GM18502 (cell line): ENCODE measurements around the gene PRLHR.
"Not testable (repeated sequence)": the region's sequence is repeated elsewhere in the genome, so short reads cannot be mapped to it uniquely, and the experiment has no call there.

Experiments used
- ATAC-seq: cut with Tn5 transposase; IDR thresholded peaks from one replicate; pipeline ENCODE4 v1.9.1; 2021; ENCODE audit warnings: mild to moderate bottlenecking; ENCODE audit not compliant: unreplicated experiment, poor library complexity

PRLHR gene

DNA sequence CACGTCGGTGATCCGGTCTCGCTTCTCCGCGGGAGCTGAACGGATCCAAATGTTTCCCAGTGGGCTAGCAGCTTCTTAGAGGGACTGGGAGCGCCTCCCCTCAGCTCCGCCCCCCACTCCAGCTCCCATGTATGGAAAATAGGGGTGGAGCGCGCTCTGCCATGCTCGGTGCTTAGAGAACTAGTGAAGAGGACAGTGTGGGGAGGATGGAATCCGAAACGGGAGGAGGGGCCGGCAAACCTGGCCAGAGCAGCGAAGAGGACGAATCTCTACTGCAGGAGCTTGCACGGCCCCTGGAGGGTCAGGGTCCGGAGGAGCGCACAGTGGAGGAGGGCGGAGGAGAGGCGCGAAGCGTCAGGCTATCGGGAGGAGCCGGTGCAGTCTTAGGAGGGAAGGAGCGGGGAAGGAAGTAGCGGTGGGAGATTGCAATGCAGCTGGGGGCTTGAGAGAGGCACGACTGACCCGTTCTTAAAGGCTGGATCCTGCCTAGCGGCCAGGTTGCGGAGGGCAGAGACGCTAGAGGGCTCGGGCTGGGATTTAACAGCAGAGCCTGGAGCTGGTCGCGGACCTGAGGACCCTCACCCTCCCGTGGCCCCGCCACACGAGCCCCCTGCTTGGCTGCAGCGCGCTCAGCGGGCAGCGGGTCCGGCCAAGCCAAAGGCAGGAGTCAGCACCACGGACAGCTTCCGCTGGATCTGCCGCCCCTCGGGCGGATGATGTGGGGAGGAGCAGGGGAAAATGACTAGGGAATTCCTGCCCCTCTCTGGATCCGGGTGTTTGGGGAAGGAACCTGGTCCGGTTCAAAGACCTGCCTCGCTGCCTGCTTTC, at the start of gene PRLHR:
PRLHR (minus strand) TSS at position 51 of the 828 bp plus-strand sequence. CDS start 404 bp downstream, outside the sequence.
- no peak for ATAC-seq

DNA sequence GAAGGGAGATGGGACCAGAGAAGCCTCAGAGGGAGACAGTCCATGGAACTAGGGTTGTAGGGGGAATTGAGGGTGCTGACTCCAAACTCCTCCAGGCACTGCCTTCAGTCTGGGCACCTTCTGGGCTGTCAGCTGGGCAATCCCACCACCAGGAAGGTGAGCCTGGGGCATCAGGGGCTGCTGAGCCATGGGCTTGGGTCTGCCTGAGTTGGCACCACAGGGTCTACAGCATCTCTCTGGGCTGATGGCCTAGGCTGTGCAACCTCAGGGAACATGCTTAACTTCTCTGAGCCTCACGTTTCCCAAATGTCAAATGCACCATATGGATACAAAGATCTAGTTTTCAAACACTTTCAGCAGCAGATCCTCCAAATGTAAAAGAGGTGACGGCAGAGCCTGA, 46.8 kb upstream of the PRLHR start:
- no peak for ATAC-seq

DNA sequence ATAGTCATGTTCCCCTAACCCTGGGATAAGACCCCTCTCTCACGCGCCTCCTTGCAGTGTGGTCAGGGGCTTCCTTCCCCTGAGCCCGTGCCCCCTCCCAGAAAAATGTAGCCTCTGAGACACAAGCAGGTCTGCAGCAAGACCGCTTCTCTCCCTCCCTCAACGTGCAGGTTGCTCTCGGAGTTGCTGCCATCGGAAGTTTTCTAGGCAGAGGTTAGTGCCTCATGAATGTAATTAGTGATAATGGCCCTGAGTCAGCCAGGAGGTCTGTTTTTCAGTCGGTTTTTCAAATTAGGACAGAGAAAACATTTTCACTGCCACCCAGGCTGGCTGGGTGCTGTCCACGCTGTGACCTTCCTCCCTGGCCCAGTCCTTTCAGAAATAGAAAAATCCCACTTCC, 43.2 kb upstream of the PRLHR start:
- no peak for ATAC-seq

DNA sequence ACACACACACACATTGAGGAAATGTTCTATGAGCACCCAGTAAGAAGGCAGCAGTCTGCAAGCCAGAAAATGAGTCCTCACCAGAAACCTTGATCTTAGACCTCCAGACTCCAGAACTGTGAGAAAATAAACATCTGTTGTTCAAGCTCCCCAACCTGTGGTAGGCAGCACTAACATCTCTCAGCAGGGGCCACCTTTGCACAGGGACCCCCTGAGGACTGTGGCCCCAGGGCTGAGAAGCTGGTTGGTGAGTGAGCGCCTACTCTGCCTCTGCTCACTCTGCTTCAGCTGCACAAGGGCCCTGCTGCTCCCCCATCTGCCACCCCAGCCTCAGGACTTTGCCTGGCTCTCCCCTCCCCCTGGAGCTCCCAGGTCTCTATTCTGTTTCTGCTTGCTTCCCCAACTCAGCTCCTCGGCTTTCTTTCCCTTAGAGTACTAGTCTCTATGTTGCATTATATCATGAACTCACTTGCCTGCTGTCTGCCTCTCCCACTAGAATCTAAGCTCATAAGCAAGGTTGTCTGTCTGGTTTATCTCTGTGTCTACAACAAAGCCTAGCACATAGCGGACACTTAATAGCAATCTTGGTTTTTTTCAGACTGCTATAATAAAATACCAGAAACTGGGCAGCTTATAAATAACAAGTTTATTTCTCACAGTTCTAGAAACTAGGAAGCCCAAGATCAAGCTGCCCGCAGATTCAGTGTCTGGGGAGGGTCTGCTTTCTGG, 40.4 kb upstream of the PRLHR start:
- ATAC-seq, result no peak

DNA sequence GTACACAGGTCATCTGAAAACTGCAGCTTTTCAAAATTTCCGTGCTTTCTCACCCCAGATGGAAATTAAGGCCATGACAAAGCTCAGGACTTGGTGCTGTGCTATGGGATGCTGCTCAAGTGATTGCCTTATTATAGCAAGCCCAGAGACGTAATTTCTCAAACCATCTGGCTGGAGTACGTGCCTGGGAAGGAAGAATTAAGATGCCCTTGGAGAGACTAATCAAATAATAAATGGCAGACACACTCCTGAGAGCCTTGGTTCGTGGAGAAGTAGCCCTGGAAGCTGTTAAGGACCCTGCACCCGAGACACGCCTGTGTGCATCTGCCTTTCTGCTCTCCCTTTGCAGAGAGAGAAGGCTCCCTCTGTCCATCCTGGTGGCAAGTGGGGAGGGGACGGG, 38.3 kb upstream of the PRLHR start:
- no peak for ATAC-seq

DNA sequence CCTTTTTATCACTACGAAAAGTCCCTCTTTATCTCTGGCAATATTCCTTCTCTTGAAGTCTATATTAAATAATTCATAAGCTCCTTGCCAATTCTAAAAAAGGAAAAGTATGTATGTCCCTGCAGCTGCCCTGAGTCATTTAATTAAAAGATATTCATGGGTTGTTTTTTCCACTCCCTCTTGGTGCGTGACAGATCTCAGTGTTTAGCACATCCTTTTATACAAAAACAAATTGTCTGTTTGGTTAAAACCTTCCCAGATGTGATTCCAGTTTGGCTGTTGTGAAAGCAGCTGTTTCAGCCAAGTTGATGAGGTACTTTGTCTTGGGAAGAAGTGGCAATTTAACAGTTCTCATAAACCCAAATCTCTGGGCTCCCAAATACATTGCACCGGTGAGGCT, 33.8 kb upstream of the PRLHR start:
- no peak for ATAC-seq

DNA sequence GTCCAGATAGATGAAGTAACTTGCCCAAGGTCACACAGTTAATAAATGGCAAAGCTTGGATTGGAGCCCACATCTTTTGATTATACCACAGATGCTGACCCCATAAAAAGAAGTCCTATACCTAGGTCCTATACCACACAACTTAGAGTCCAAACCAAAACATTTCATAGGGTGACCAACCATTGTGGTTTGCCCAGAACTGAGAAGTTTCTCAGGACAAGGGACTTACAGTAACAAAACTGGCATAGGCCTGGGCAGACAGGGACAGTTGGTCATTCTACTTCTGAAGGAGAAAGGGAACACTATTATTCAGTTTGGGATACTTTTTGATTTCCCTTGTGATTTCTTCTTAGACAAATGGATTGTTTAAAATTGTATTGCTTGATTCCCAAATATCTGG, 32.9 kb upstream of the PRLHR start:
- no peak for ATAC-seq

DNA sequence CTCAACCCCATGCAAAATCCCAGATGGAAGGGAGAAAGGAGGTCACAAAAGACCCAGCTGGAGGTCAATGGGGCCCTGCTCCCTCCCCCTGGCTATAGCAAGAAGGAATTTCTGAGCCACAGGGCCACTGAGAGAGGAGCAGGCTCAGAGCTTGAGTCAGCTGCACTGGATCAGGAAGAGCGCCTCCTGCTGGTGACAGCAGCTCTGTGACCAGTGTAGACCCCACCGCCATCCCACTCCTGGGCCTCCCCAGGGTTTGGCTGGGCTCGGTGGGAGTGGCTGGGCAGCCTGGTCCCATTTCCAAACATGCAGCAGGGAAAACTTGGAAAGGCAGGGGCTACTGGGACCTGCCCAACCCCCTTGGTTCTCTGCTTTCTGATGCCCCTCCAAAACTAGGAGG, 31.5 kb upstream of the PRLHR start:
- ATAC-seq, result no peak

DNA sequence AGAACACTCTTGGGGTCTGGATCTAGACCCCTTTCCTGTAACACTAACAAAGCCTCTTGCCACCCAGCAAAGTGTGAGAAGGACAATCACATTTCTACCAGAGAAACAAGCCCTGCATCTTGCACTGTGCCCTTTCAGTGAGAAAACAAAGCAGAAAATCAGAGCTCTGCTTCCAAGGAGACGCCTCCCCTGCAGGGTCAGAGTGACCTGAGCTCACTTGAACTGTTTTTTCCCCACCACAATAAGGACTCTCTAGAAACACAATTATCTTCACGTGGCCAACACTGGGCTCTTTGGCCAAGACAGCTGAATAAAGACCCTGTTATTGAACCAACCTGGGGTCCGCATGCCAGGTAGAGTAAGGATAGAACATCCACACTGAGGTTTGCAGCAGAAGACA, 30.1 kb upstream of the PRLHR start:
- ATAC-seq, result no peak

DNA sequence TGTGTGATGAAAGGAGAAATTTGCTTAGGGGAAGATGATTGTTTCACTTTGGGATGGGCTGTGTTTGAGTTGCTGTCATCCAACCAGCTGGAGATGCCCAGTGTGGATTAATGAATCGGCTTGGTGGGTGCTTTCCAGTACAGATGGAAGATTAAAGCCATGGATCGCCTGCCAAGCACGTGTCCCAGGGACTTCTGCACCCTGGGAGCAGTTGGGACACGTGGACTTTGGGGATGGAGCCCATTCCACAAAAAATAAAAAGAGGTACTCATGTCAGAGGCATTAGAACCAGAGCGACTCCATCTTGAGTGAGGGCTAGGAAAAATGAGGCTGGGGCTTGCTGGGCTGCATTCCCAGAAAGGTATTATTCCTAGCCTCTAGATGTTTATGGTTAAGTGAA, 29.3 kb upstream of the PRLHR start:
- no peak for ATAC-seq

DNA sequence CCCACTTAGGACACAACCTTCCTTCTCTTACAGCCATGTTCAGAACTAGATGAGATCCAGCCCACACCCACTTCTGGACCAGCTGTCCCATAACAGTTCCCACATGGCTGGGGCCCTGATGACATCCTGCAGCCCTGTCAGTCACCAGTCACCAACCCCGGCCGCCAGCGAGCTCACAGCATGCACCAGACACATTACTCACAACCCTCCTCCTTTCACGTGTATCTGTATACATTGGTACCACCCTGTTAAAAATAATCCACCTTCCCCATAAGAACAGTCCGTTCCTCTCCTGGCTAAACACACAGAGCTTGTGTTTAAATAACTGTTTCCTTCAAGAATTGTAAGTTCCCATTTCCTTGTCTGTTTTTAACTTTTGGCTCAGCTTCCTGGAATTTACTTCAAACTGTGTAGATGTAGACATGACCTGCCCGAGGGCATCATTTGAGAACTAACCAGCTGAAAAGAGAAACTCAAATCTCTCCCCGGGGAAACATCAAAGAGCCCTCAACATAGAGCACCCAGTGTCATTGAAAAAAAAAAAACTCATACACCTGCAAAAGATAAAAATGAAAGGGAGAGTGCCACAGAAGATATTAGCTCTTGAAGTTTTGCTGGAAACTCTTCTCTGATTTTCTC, 26.0 kb upstream of the PRLHR start:
- ATAC-seq, result no peak

DNA sequence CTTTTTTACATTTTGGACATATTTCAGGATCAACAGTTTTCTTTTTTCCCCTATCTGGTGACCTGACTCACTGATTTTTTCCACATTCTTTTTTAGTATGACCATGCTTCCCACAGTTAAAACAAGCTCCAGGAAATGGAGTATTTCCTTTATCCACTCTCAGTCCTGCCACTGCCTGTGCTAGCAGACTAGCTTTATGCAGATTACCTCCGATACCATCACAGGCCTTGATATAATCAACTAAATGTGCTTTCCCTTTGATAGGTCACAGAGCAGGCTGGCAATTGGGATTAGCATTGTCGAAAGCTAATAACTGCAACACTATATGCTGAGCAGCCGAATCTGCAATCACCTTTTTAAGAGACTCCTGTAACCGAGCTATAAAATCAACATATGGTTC, 18.4 kb upstream of the PRLHR start:
- ATAC-seq, result not testable (repeated sequence)

DNA sequence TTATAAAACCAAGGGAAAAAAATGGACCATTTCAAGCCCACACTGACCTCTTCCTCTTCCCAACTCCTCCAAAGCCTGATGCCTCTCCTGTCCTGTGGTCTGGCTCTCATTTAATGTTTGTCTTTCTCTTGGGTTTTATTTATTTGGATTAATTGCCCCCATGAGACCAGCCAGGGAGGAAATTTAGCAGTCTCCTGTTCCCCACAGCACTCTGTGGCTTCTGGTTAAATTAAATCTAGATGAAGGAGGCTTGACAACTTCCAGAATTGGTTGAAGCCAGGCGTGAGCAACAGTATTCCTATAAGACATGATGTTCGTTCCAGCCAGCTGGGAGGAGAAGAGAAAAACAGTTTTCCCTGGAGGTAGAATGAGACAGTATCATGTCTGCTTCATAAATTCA, 15.1 kb upstream of the PRLHR start:
- no peak for ATAC-seq

DNA sequence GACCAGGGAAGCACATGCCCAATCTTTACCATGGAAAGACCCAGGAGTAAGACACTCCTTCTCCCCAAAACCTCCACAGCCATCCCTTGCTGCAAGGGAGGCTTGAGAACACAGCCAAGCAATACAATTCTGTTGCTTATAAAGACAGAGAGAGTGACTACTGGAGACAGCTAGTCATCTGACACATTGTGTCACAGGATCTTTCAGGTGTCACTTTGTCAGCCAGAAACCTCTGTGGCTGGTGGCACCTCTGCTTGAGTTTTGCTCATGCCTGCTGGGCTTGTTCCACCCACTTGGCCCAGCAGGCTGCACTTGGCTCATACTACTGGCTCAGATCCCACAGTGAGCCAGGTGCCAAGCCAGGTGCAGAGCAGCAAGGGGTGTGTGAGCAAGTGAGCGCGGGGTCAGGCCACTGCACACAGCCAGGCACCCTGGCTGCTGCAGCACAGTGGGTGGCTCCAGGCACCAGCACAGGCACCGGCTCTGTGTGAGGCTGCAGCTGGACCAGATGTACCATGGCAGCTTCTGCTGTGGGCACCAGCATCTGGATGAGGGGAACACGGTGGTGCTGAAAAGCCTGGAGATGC, 12.4 kb upstream of the PRLHR start:
- no peak for ATAC-seq

DNA sequence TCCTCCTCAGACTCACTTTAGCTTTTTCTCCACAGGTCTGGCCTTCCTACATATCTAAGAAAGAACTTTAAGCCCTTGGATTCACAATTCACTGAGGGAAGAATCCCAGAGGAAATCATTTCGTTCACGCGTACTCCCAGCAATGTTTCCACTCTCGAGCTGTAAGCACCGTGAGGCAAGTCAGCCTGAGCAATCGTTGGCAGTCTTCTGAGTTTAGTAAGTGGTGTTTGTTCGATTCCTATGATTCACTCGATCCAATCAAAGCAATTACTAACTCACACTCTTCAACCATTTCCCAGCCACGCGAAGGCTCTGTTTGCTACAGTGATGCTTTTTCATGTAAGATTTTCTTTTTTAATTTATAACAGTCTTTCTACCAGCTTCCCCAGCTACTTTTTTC, 10.2 kb upstream of the PRLHR start:
- no peak for ATAC-seq

DNA sequence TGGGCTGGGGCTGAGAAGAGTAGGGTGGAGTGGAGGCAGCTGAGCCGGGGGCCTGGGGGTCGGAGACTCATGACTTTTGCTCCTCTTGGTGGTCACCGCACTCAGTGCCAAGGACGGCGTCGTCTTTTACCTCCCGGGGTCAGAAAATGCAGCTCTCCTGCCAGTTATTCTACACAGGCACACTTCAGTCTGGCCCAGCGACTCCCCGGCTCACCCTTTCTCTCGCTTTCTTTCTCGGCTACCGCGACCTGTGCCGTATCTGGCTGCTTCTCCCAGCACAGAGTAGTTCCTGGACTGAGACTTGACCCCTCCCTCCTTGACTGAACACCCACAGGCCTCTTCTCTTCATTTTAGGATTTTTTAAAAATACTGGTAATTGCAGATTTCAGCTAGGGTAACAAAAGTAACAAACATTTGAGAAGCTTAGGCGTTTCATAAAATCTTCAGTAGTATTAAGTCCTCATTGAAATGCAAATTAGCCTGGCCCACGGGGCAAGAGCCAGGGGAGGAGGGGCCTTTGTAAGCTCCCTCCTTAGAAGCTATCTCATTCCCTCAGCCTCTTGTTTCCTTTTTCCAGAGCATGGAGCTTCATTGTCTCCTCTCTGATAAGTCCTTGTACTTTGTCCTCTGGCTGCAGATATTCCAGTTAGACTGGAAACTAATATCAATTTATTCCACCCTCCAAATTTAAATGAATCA, 1.1 kb upstream of the PRLHR start:
- ATAC-seq, result no peak

DNA sequence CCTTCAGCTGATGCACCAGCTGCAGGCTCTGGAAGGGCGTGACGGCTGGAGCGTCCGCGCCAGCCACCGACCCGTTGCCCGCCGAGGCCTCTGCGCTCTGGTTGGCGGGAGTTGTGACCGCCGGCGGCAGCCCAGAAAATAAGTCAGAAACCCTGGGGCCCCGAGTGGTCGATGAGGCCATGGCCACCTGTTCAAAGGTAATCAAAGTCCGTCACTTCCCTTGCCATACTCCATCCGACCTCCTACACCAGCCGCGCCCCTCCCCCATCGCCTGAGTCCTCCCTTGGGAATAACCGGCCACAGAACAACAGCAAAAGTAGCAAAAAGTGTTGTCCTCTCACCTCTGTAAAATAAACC, 406 bp downstream of the PRLHR start:
- ATAC-seq, result no peak

DNA sequence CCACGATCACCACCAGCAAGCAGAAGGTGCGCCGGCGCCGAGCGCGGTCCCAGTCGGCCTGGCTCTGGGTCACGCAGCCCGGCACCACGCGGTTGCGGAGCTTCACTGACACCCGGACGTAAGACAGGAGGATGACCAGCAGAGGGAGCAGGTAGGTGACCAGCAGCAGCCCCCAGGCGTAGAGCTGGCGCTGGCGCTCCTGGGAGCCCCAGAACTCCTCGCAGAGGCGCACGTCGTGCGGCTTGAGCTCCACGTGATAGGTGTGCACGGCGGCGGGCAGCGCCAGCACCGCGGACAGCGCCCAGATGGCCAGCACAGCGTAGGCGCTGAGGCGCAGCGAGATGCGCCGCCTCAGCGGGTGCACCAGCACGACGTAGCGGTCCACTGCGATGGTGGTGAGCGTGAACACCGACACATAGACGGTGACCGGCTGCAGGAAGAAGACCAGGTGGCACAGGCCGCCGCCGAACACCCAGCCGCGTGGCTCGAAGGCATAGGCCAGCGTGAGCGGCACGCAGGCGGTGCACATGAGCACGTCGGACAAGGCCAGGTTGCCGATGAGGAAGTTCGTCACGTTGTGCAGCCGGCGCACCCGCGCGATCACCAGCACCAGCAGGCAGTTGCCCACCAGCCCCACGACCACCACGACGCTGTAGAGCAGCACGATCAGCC, 920 bp downstream of the PRLHR start:
- ATAC-seq, result no peak

DNA sequence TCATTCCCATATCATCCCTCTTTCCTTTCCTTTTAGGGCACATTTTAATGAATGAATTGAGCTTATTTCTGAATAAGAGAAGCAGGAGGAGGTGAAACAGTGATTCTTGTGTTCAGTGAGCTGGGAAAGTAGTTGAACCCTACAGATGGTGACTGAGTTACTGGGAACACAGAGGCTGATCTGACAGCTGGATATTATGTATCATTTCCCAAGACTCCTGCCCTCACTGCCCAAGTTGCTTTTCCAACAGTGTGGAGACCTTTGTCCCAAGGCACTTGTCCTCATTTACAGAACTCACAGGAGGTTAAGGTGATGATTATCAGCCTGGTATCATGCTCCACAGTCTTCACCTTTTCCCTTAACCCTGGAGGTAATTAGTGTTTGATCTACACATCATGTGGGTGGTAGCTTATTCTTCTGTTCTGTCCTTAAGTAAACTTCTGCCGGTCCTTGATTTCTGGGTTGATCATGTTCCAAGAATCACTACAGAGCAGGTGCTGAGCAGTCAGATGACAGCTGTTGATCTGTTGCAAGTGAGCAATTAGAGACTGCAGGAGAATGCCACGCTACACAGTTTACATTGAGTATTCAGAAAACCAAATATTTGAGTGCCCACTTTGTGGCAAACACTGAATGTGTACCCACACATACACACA, 2.6 kb downstream of the PRLHR start:
- no peak for ATAC-seq
